Activated CD8-positive, alpha-beta memory T cell treated with anti-CD3 and anti-CD28 coated beads for 24 hours (primary cell): ENCODE data around the gene SYT2.
"Not testable (repeated sequence)": the region's sequence is repeated elsewhere in the genome, so short reads cannot be mapped to it uniquely, and the experiment has no call there.

ENCODE experiments used
- DNase-seq: peaks from one replicate; pipeline ENCODE4 v3.0.0-alpha.2; 2020

The SYT2 gene

DNA sequence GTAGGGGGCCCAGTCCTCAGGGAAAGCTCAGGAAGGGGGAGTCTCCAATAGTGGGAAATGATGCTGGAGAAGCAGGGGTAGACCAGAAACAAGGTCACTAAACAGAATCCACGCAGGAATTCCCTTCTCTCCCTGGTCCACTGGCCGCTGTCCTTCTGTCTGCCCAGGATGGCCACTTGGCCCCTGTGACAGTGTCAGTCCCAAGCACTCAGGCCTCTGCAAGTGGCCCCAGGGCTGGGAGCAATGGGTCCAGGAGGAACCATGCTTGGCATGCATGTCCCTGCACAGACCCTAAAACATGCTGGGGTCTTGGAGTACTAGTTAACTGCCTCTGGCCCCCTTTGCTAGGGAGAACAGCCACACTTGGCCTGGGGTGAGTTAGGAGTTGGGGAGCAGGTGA is 90.2 kb downstream of the SYT2 start:
- not testable (repeated sequence) for DNase-seq

DNA sequence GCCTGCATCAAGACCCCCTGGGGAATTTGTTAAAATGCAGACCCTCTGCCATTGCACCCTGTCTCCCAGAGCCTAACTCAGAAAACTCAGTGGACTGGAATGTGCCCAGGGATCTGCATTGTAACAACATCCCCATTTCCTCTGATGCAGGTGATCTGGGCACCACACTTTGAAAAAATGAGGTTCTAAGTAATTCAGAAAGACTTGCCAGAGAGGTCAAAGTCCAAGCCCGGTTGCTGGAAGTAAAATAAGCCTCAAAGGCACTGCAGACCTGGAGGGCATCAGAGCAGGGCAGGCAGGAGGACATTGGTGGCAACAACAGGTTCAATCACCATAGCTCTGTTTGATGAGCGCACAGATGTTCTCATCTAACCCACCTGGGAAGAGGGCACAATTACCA is 90.7 kb downstream of the SYT2 start:
- DNase-seq = no peak

DNA sequence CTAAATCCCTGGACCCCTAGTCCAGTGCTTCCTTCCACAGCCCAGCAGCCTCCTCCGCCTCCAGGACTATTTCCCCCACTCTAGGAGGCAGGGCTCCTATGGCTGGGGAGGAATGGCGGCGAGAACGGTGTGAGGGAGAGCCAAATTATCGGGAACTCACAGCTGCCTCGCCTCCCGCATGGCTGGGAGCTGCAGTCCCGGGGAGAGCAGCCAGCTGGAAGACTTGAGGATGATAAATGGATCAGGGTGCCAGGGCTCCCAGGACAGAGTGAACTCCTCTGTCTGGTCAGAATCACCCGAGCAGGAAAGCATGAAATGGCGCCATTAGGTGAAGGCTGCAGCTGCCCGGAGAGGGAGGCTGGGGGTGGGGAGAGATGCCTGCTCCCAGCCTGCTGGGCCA is 91.2 kb downstream of the SYT2 start:
- not testable (repeated sequence) for DNase-seq

DNA sequence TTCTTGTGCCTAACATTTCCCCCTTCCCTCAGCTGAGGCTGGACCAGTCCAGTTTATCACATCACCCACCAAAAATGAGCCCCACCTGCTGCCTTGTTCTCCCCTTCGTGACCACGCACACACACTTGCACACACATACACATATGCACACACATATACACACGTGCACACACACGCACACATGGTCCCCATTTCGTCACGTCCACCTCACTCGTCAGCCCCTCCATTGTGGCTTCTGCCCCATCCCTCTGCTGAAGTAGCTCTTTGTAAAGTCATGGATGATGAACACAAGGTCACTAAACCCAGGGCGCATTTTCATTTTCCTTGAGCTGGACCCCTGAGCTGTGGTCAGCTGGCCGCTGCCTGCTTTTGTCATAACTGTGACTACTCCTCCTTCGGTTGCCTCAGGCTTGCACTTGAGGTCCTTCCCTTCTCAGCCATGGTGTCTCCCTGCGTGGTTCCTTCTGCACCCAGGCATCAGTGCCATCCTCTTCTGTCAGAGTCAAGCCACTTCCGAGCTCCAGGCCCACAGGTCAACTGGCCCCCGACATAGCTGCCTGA is 93.8 kb downstream of the SYT2 start:
- DNase-seq = no peak

DNA sequence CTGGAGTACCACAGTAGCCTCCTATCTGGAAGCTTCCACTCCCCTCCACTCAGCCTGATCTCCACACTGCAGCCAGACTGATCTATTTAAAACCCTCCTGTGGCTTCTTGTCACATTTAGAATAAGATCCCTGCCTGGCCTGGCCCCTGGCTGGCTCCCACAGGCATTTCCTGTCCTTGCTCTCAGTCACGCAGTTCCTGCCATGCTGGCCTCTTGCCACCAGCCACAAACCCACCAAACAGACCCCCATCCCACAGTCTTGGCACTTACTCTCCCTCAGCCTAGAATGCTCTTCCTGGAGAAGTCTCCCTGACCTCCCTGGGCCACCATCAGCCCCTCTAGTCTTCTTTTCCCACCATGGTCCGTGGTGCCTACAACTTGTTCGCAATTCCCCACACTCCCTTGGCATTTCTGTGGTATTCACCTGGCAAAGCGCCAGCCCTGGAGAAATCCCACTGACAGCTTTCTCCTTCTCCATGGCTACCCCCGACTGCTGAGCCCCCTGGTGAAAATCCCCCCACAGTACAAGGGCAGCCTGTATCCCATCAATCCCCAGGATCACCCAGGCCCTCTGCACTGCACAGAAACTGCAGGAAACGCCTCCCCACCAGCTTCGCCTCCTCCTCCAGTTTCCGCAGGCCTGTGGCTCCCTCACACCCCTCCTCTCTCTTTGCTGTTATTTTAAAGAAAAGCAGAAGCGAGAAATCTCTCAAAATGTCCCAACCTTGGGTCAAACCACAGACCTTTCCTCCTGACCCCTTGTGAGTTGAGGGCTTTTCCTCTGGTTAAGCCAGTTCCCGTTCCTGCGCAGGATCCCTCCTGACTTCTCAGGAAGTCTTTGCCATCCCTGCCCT is 94.5 kb downstream of the SYT2 start:
- no peak for DNase-seq

DNA sequence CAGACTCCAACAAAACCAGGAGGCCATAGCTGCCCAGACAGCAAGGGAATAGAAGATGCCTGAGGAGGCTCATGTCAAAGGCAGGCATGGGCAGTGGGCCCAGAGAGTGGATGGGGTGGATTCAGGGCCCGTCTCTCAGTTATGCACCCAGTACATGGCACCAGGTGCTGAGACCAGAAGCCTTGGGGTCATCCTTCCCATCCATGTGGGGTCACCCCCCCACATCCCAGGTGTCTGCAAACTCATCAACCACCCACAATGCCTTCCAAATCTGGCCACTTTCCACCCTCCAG is 95.1 kb downstream of the SYT2 start:
- DNase-seq = not testable (repeated sequence)

DNA sequence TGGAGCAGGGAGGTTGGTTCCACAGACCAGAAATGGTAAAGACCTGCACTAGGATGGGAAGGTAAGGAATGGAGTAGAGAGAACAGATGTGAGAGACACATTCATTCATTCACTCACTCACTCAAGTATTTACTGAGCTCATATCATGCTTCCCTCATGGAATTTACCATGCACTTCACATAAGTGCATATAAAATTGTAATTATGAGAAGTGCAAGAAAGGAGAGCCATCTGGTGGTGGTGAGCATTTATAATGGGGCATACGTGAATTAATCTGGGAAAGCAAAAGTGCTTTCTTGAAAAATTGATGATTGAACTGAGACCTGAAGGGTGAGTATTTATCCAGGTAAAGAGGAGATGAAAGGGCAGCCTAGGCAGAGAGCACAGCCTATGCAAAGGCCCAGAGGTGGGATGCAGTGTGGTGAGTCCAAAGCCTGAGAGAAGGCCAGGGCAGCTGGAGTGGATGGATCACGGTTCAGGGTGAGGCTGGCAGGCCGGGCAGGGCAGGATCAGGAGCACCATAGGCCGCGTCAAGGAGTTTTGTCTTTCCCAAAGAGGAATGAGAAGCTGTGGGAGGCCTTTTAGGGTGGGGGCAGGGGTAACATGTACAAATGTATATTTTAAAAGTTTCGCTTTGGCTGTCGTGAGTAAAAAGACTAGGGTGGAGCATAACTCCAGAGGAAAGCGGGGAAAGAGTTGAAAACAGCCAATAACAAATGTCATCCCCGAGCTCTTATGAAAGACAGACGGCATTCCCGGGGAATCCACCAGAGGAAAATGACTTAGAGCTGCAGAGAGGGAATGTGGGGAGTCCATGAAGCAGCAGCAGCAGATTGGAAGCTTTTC is 95.7 kb downstream of the SYT2 start:
- not testable (repeated sequence) for DNase-seq

DNA sequence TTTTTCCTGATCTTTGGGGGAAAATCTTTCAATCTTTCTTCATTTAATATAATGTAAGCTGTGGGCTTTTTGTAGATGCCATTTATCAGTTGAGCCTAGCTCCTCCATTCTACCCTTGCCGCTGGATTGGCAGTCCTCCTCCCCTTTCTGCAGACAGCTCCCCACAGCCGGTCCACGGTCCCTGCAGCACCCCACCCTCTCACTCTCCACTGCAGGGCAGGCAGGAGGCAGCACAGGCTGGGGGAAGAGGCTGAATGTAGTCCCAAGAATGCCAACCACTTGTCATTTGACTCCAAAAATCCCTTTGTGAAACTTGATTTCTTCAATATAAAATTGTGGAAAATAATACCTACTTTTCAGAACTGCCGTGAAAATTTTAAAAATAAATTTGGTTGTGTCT is 96.7 kb downstream of the SYT2 start:
- DNase-seq = no peak

DNA sequence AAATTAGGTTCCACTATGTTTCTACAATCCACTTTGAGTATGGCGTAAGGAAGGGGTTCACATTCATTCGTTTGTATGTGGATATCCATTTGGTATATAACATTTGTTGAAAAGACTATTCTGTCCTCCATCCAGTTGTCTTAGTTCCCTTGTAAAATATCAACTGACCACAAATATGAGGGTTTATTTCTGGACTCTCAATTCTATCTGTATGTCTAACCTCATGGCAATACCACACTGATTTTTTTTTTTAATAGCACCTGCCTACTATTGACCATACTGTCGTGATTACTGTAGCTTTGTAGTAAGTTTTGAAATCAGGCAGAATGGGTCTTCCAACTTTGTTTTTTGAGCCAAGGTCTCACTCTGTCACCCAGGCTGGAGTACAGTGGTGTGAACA is 98.2 kb downstream of the SYT2 start:
- not testable (repeated sequence) for DNase-seq

DNA sequence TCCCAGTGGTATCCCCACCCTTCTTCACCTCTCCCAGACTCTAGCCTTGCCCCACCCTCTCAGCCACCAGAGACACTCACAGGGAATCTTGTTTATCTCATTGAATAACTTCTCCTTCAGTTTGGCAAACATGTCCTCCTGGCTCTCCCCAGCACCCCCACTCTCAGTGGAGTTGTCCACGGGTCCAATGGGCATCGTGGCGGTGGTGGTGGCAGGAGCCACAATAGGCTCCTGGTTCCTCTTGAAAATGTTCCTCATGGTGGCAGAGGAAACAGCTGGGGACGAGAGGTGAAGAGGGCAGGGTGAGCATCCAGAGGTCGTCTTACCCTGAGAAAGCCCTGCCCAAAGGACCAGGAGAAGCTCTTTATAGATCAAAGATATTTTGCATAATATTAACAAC is 104.7 kb downstream of the SYT2 start:
- DNase-seq = no peak

DNA sequence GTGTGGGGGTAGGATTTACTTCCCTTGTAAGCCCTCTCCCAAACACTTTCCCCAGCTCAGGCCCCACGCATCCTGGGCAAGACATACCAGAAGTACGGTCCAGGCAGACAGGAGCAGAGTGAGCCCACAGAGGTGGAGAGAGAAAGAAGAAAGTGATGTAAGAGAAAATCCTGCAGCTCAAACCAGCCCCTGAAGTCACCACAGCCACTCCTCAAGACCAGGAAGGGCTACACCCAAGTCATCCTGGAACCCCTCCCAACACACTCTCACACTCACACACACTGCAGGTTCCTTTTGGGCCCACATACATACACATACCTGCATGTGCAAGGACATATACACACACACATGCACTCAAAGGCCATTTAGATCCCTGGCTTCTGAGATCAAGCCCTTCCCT is 106.8 kb downstream of the SYT2 start:
- no peak for DNase-seq

DNA sequence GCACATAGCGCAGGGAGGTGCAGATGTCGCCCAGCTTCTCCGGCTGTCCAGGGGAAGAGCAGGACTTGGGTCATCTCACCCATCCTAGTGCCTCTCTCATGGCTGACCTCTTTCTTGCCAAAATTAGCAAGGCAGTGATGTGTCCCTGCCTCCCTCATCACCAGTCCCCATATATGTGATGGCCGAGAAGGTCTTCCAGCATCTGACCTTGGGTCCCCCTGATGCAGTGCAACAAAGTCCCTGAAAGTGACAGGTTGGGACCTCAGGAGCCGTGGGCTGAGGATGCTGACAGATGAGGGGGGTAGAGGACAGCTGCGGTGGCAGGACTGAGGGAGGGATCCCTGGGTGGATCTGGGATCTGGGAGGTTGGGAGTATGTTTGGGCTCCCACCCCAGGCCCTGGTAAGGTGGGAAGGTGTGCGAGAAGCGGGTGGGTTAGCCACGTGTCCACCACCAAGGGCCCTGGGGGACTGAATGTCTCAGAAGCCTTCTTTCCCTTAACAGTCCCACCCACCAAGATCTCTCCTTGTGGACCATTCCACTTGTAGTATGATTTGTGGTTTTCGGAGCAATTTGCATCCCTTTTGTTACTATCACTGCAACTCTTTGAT is 109.7 kb downstream of the SYT2 start:
- no peak for DNase-seq

DNA sequence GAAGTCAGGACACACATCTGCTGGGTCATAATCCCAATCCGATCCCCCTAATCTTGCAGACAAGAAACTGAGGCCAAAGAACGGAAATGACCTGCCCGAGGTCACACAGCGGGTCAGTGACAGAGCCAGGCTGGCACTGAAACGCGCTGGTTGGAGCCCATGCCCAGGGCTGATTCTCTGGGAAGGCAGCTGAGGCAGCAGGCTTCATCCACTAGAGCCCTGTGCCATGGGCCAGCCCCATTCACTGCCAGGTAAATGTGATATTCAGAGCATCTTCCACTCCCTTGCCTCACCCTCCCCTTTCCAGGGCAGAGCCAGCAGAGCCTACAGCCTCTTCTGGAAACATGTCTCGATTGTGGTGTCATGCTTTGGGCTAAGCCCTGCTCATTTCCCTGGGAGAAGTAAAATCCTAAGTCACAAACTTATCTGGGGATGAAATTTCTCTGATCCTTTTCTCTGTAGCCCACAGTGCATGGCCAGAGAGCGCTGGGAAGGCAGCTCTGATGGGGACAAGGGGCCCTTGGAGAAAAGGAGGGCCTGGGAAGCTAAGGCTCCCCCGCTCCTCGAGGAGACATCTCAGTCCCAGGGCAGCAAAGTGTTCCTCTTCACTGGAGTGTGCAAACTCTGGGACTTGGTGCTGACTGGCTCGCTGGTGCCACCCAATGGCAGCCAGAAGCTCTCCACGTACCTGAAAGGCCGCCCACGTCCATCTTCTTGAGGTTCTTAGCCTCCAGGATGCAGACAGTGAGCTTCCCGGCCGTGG is 110.4 kb downstream of the SYT2 start:
- no peak for DNase-seq

DNA sequence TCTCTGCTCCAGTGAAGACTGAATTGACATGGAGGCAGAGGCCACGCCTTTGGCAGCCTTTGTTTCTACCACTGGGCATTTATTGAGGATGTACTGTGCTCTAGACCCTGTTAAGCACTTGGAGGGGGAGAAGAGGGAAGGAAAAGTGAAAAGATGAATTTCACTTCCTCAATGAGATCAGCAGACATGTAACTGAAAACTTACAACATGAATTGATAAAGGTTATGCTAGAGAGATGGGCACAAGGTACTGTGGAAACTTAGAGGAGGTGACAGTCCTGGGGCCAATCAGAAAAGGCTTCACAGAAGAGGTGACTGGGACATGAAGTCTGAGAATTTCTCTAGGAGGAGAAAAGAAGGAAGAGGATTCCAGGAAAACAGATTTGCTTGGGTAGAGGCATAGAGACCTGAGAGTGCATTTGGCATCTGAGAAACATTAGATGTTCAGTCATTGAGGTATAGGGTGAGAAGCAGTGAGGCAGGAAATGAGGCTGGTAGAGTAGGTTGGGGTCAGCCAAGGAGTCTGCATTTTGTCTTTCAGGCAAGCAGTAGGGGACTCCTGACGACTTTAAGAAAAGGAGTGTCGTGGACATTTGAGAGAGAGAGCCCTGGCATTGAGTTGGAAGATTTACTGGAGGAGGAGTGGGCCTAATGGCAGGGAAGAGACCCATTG is 113.0 kb downstream of the SYT2 start:
- no peak for DNase-seq

DNA sequence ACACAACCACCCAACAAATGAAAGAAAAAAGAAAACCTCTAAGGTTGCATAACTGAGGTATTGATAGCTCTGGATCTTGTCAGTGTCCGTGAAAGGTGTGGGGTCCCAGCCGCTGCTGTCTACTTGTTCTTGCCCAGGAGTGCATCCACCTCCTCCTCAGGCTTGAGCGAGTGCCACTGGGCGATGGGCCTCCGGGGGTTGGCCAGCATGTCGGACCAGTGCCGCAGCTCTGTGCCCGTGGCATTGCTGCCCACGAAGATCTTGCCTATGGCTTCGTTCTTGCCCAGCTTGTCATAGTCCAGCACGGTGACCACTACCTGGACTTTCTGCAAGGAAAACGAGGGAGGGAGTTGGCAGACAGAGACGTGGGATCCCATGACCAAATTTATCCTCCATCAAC is 113.6 kb downstream of the SYT2 start:
- DNase-seq = no peak

DNA sequence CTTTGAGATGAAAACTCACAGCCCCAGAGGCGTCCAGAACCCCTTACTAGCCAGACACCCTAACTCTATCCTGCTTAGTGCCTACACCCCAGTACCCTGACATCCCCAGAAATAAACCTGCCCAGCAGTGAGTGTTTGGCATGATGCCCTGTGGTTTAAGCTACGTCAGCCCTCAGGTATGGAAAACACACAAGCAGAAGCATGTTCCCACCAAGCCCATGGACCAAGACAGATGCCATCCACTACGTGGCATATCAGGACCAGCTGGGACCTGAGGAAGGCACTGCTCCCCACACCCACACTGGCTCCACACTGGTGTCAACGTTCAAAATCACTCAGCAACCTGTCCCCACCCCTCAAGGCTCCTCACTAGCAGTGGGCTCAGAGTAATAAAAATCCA is 116.4 kb downstream of the SYT2 start:
- DNase-seq = no peak

DNA sequence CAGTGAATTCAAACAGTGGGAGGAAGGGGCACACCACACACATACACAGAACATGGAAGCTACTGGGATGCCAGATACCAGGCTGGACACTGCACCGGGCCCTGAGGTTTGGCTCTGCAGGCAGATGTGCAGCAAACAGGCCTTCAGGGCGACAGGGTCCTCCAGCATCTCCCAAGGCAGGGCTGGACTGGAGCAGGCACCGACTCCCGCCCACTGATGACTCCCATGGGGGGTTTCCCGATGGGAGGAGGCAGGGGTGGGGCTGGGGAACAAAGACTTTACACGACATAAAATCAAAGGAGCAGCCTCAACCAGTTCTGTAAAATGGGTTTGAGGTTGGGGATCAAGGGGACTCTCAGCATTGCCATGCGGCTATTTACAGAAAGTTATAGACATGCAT is 118.1 kb downstream of the SYT2 start:
- DNase-seq = no peak

DNA sequence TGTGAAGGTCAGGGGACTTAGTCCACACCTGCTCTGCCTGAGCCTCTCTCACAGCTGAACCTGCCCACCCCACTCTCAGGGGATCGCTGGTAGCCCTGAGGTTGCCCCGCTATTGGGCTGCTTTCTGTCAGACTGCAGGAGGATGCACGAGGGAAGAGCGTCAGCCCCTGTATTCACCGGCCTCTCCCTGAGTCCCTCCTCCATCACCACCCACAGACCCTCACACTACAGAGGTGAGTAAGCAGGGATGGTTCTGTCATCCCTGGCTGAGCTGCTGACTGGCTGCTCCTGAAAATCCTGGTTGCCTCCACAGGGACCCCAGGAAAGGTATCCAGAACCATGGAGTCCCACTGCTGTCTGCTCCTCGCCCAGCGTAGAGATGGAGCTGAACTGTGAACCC is 118.7 kb downstream of the SYT2 start:
- no peak for DNase-seq

DNA sequence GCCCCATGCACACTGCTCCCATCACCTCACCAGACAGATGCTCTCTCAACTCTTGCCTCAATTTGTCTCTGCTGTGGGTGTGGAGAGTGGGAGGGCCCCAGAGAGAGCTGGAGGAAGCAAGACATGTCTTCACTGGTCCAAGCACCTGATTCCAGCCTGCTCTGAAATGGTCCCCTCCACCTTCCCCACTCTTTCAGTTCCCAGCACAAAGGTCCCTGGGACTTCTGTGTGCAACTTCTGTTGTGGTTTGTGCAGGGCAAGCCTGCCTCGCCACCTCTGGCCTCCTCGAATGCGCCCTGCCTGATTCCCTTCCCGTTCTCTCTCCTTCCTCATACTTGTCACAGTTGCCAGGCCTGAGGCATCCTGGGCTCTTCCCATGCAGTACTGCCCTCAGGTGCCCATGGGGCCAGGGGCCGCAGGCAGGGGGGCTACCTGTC is 119.3 kb downstream of the SYT2 start:
- no peak for DNase-seq

DNA sequence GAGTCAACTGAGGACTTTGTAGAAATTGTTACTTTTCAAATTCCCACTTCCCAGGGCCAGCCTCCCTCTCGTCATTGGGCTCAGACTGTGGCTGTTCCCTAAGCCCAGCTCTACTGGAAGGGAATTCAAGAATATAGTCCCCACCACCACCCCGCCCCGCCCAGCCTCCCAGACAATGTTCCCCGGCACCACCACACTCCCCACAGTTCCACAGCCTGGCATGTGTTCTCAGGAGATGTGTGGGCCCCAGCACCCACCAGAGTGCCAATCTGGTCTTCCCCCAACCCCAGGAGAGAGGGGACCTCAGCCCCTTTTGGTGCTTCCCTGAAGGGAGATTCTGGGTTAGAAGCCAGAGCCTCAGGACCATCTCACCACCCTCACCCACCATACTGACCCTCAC is 120.1 kb downstream of the SYT2 start:
- DNase-seq = no peak

DNA sequence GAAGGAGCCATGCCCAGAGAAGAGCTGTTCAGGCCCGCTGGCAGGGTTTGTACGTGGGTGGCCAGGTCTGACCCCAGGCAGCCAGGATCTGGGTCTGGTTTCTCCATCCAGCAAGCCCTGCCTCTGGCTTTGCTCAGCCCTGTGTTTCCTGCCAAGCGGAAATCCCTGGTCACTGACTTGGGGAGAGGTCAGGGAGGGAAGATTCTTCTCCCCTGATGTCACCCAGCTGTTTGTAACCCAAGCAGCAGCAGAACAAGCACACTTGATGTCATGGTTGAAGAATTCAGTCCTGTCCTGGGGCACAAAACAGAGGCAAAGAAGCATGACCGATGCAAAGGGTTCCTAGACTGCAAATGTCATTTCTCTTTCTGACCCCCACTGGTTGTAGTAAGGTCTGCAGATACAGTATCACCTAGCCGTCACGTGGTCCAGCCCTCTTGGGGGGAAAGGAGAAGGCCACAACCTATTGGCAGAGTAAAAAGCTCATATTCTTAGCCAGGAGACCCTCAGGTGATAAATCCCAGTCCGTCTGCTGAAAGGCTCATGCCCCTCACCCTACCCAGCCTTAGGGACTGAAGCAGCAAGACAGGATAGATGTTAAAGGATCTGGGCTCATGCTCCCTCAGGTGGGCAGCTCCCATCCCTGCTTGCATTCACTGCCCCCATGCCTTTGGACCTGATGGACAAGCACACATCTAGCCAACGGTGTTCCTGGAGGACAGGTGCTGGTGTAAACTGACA is 120.9 kb downstream of the SYT2 start:
- no peak for DNase-seq
